NCI-H2107 treated with DMSO at 0.1 percent for 48 hours (cell line): ENCODE data around the gene RAD1.
"Not testable (repeated sequence)": the region's sequence is repeated elsewhere in the genome, so short reads cannot be mapped to it uniquely, and the experiment has no call there.

ENCODE experiments used
- DNase-seq: peaks from one replicate; lab custom pipeline; 2025; ENCODE audit not compliant: unreplicated experiment; lab: John Stamatoyannopoulos, UW

The RAD1 gene

GRCh38 chr5:34915139-34915855 is at the start of gene RAD1, which contains the start of gene BRIX1:
RAD1 (minus strand) TSS chr5:34915504; CDS start chr5:34914892, 612 bp downstream.
BRIX1 (plus strand) TSS chr5:34915711; CDS start chr5:34915739, 28 bp downstream.
- DNase-seq: peak; percentile 97

GRCh38 chr5:34959323-34959722 is 44.0 kb upstream of the RAD1 start:
- no peak for DNase-seq

GRCh38 chr5:34957857-34958690 is 42.8 kb upstream of the RAD1 start:
- DNase-seq: no peak

- DNase-seq: no peak
Observed at GRCh38 chr5:34957321-34957720, 42.0 kb upstream of the RAD1 start.

GRCh38 chr5:34944460-34945047 is 29.2 kb upstream of the RAD1 start:
- no peak for DNase-seq

- DNase-seq: no peak
Observed at GRCh38 chr5:34944044-34944443, 28.7 kb upstream of the RAD1 start.

GRCh38 chr5:34941936-34942335 is 26.6 kb upstream of the RAD1 start:
- no peak for DNase-seq

GRCh38 chr5:34932947-34933346 is 17.6 kb upstream of the RAD1 start:
- no peak for DNase-seq

GRCh38 chr5:34930870-34931269 is 15.6 kb upstream of the RAD1 start:
- DNase-seq: no peak

- DNase-seq: no peak
Observed at GRCh38 chr5:34930462-34930844, 15.1 kb upstream of the RAD1 start.

- DNase-seq: peak; percentile 39
Observed at GRCh38 chr5:34929720-34930461, 14.6 kb upstream of the RAD1 start.

GRCh38 chr5:34929134-34929719 is 13.9 kb upstream of the RAD1 start, which contains the start of gene DNAJC21:
DNAJC21 (plus strand) TSS chr5:34929559; CDS start chr5:34929820, 261 bp downstream.
- peak; percentile 94 for DNase-seq

GRCh38 chr5:34928267-34928666 is 13.0 kb upstream of the RAD1 start:
- no peak for DNase-seq

GRCh38 chr5:34927785-34928184 is 12.5 kb upstream of the RAD1 start:
- no peak for DNase-seq

- no peak for DNase-seq
Observed at GRCh38 chr5:34926318-34926888, 11.1 kb upstream of the RAD1 start.

GRCh38 chr5:34924462-34924765 is 9.1 kb upstream of the RAD1 start:
- no peak for DNase-seq

- DNase-seq: no peak
Observed at GRCh38 chr5:34923694-34924461, 8.6 kb upstream of the RAD1 start.

- not testable (repeated sequence) for DNase-seq
Observed at GRCh38 chr5:34923256-34923655, 8.0 kb upstream of the RAD1 start.

- DNase-seq: no peak
Observed at GRCh38 chr5:34919077-34919476, 3.8 kb upstream of the RAD1 start.

GRCh38 chr5:34918025-34918424 is 2.7 kb upstream of the RAD1 start:
- no peak for DNase-seq
